ENCODE results near the gene AGAP3.

The AGAP3 gene

DNA sequence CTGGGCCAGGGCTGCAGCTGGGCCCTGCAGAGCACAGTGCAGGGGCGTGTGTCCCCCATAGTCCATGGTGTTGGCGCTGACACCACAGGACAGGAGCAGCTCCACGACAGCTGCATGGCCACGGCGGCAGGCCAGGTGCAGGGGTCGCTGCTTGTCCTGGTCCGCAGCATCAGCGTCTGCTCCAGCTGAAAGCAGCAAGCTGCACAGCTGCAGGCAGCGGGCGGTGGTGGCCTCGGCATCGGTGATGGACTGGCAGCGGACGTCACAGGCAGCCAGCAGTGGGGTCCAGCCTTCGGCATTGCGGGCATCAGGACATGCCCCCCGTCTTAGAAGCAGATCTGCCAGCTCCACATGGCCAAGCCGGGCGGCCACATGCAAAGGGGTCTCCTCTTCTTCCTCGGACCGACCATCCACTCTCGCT, 94.7 kb downstream of the AGAP3 start:
- intact Hi-C loops (cut with DNase I) = no loop called here
- peak in 10 of 42 donors; percentile 9 to 57 (median 20) for DNase-seq

DNA sequence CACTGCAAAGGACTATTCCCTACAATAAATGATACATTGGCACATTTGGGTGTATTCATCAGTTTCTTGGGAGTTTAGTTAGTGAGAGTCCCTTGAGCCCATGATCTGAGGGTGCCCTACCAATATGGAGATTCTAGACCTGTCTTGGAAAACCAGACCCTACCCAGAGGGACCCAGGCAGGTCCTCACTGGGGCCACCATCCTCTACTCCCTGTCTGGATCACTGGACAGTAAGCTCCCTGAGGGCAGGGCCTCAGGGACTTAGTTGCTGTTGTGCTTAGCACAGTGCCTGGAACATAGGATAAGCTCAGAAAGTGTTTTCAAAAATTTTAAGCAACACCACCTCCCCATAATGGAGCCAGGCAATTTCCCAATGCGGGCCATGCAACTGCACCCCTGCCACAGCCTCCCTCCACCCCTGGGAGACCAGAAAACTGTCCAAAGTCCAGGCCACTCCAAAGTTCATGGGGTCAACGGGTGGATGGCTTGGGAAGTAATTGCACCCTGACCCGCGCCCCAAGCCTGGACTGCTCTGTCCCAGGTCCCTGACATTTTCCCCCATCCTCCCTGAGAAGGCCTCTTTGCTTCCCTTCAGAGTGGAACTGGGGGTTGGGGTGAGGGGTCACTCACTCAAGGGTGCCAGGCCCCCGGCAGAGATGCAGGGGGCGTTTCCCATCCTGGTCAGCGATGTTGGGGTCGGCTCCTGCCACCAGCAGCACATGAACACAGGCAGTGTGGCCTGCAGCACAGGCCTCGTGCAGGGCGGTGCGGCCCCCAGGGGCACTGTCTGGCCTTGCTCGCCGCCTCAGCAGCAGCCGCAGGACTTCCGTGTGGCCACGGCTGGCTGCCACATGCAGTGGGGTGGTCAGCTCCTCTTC, 99.7 kb downstream of the AGAP3 start:
- intact Hi-C loops (cut with DNase I) = no loop called here
- DNase-seq = no peak

DNA sequence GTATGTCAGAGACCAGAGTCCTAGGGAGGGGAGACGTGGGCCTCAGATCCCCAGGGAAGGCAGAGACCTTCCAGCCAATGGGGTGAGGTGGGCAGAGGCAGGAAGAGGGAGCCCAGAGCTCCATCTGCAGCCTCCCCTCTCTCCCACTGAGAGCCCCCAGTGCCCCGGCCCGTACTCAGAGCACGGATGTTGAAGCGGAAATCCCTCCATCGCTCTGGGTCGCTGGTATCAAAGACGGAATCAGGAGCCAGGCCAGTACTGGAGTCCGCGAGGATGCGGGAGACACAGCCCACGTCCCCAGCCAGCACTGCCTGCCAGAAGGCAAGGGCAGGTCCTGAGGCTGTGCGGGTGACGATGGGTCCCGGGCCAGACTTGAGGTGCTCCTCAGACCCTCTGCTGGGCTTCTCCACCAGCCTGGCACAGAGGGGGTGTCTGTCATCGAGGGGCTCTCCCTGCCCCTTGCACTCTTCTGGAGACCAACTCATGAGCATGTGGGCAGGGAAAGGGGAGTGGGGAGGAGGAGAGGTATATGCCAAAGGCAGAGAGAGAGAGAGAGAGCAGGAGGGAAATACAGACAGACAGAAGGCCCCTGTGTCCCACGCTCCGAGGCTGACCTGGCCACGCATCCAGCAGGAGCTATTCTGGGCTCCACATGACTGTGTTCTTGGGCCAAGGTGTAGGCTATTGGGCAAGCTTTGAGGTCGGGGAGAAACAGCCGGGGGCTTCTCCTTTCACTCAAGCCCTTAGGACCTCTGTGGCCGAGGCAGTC, 100.5 kb downstream of the AGAP3 start, which contains the start of gene ASB10:
Gene ASB10 (minus strand): TSS at position 611 of the 769 bp plus-strand sequence. CDS start 120 bp downstream, at position 491.
- intact Hi-C loops (cut with DNase I) = no loop called here
- no peak for DNase-seq

DNA sequence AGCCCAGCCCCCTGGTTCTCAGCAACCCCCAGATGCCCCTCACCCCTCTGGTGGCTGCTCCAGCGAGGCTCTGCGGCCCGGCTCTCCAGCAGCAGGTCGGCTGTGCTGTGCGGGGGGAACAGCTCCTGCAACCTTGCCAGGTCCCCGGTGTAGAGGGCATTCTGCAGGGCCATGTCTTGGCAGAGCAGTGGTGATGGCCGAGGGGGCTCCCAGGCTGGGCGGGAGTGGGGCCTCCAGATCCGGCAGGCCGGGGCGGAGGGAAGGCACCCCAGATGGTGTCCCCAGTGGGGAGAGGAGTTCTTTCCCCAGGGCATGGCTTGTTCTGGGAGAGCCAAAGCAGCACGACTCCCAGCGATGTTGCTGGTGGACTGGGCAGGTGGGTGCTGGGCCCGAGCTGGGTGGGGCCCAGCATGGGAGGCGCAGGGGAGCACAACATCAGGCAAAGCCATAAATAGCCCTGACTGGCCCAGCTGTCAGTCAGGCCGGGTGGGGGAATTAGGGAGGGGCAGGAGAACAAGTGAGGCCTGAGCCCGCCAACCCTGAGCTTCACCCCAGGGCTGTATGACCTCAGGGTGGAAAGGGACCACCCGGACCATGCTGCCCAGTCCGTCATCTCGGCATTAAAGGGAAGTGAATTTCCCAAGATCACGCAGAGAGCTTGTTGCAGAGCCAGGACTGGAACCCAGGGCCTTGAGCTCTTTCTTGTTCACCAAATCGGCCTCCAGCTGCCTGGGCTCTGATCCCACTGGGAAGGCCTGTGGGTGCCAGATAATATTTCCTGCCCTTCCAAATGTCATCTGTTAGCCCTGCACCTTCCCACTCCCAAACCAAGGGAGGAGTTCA, 101.4 kb downstream of the AGAP3 start:
- intact Hi-C loops (cut with DNase I) = no loop called here
- DNase-seq = no peak

GRCh38 chr7:151188252-151188542, 101.9 kb downstream of the AGAP3 start:
- no peak for DNase-seq
- intact Hi-C loops (cut with DNase I) = no loop called here

DNA sequence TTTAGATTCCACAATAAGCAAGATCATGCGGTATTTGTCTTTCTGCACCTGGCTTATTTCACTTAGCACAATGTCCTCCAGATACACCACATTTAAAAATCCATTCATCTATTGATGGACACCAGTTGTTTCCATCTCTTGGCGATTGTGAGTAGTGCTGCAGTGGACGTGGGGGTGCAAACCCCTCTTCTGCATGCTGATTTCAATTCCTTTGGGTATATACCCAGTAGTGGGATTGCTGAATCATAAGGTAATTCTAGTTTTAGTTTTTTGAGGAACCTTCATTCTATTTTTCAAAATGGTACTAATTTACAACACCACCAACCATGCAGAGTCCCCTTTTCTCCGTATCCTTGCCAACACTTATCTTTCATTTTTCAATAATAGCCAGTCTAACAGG, 102.8 kb downstream of the AGAP3 start:
- DNase-seq = no peak
- intact Hi-C loops (cut with DNase I) = no loop called here

- intact Hi-C loops (cut with DNase I) = no loop called here
- DNase-seq = no peak
Observed at GRCh38 chr7:151191544-151191943, 105.3 kb downstream of the AGAP3 start.

GRCh38 chr7:151192002-151192539, 105.8 kb downstream of the AGAP3 start:
- DNase-seq = no peak
- intact Hi-C loops (cut with DNase I) = no loop called here

- no peak for DNase-seq
- intact Hi-C loops (cut with DNase I) = no loop called here
Observed at GRCh38 chr7:151193203-151193978, 107.1 kb downstream of the AGAP3 start.
